ENCODE measurements around the gene TECR. TPM values are rescaled to one million over a fixed set of nuclear protein-coding genes. Genes with fewer than 3 reads are reported as not detected.

The TECR gene
- polyA plus RNA-seq, 3 donors, result 59.8 to 79.6 (median 76.7) TPM

DNA sequence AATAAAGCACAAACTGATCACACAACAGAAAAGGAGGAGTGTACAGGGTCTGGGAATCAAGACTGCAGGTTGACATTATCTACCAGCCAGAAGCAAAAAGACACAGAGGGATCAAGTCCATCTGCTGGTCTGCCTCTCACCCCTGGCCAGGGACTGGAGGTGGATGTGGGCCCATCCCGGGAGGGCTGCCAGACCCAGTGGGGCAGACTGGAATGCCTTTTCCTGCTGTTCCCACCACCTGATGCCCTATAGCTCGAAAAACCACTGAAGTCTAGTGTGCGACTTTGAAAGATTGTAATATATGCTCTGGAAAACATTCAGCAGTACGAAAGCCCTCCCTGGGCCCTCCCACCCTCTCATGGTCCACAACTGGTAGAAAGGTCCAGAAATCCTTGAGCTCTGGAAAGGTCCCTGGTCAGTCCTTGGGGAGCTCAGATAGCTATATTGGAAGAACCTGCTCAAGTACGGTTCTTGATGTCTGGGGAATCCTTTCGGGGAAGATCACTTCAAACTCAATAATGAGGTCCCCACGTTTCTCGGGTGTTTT lies 13.8 kb upstream of the TECR start:
- H3K27ac ChIP-seq (ENCODE audit: low read depth in 1 of 2, low read length in 2 of 2), result no peak overlapping the region
- H3K36me3 ChIP-seq (replicated peaks in 1 of 2; ENCODE audit: control insufficient read depth in 1 of 2, insufficient read depth in 2 of 2, low read length in 2 of 2), result peaks cover 28 to 32% of the 10 kb centered on the region in 2 donors
- no peak overlapping the region for H2AFZ ChIP-seq (ENCODE audit: insufficient read depth, low read depth, low read length, poor library complexity, severe bottlenecking)
- WGBS (ENCODE audit: insufficient coverage), result 90% methylated on average over 3 of the region's 8 CpGs
- TF ChIP-seq, protein P1, sequence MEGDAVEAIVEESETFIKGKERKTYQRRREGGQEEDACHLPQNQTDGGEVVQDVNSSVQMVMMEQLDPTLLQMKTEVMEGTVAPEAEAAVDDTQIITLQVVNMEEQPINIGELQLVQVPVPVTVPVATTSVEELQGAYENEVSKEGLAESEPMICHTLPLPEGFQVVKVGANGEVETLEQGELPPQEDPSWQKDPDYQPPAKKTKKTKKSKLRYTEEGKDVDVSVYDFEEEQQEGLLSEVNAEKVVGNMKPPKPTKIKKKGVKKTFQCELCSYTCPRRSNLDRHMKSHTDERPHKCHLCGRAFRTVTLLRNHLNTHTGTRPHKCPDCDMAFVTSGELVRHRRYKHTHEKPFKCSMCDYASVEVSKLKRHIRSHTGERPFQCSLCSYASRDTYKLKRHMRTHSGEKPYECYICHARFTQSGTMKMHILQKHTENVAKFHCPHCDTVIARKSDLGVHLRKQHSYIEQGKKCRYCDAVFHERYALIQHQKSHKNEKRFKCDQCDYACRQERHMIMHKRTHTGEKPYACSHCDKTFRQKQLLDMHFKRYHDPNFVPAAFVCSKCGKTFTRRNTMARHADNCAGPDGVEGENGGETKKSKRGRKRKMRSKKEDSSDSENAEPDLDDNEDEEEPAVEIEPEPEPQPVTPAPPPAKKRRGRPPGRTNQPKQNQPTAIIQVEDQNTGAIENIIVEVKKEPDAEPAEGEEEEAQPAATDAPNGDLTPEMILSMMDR (IDR thresholded peaks at IDR 0.05), result no peak
- H3K9me3 ChIP-seq (replicated peaks in 1 of 2; ENCODE audit: control insufficient read depth in 1 of 2, insufficient read depth in 1 of 2, low read length in 2 of 2), result no peaks in the 10 kb centered on the region
- no peak overlapping the region for H3K9ac ChIP-seq (ENCODE audit: insufficient read depth, low read length, poor library complexity, severe bottlenecking)
- peak overlapping the region in 1 of 2 donors; percentile 89 for H3K4me3 Mint-ChIP-seq
- peaks cover 47% of the 10 kb centered on the region for H4K20me1 ChIP-seq (ENCODE audit: insufficient read depth, low read length)
- H3K36me3 Mint-ChIP-seq, result peaks cover 34 to 35% of the 10 kb centered on the region in 2 donors
- H3K4me1 Mint-ChIP-seq, result peaks cover 50% of the 10 kb centered on the region
- peak overlapping the region in 3 of 7 donors; percentile 50 to 54 (median 54) for H3K27ac Mint-ChIP-seq
- intact Hi-C loops (cut with micrococcal nuclease), result no loop called here
- peaks cover 37% of the 10 kb centered on the region for H3K79me2 ChIP-seq (ENCODE audit: insufficient read depth, low read length)
- peaks cover 0 to 2% (median 1%) of the 10 kb centered on the region in 3 donors for H3K27me3 Mint-ChIP-seq (ENCODE audit: low read depth in 3 of 3)
- peaks cover 42 to 50% of the 10 kb centered on the region in 2 donors for H3K4me1 ChIP-seq (ENCODE audit: control insufficient read depth in 1 of 2, insufficient read depth in 2 of 2, low read length in 2 of 2)
- peak overlapping the region in 1 of 3 experiments; percentile 88 for H3K4me3 ChIP-seq (replicated peaks in 1 of 3; ENCODE audit: low read depth in 2 of 3, low read length in 3 of 3)
- no peak for DNase-seq
- H3K9me3 Mint-ChIP-seq, result no peaks in the 10 kb centered on the region
- no peaks in the 10 kb centered on the region for H3K27me3 ChIP-seq (ENCODE audit: control insufficient read depth in 2 of 2, insufficient read depth in 2 of 2, low read length in 2 of 2)
- H3K4me2 ChIP-seq (replicated peaks; ENCODE audit: extremely low read depth, low read length, poor library complexity, severe bottlenecking), result peak overlapping the region; percentile 100

DNA sequence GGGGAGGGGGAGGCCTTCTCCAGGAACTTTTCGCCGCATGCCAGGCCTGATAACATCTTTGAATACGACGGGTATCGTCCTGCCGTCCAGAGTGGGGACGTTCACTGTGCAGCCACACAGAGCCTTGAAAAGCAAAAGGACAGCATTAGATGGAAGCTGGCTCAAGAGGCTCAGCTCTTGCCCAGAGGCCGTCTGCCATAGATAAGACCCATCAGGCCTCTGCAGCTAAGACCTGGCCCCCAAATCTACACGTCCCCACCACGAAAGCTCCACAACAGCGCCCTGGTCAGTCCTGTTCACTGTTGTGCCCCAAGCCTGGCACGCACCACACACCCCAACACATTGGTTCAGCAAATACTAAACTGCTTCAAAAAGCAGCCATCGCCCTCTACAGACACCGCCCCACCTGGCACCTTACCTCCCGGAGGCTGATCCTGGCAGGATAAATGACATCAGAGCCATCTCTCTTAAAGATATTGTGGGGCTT lies 13.3 kb upstream of the TECR start:
- H3K36me3 Mint-ChIP-seq, result peaks cover 34 to 35% of the 10 kb centered on the region in 2 donors
- H3K27ac Mint-ChIP-seq, result peak overlapping the region in 5 of 7 donors; percentile 1 to 90 (median 54)
- intact Hi-C loops (cut with micrococcal nuclease), result no loop called here
- H3K4me3 Mint-ChIP-seq, result peak overlapping the region; percentile 89 to 93
- Histone ChIP-seq H3K27ac (ENCODE audit: low read depth in 1 of 2, low read length in 2 of 2) (no peak overlapping the region), H3K27me3 (ENCODE audit: control insufficient read depth in 2 of 2, insufficient read depth in 2 of 2, low read length in 2 of 2) (no peaks in the 10 kb centered on the region), H3K9ac (ENCODE audit: insufficient read depth, low read length, poor library complexity, severe bottlenecking) (no peak overlapping the region), H4K20me1 (ENCODE audit: insufficient read depth, low read length) (peaks cover 47% of the 10 kb centered on the region), H3K4me2 (replicated peaks; ENCODE audit: extremely low read depth, low read length, poor library complexity, severe bottlenecking) (peak overlapping the region; percentile 100), H2AFZ (ENCODE audit: insufficient read depth, low read depth, low read length, poor library complexity, severe bottlenecking) (no peak overlapping the region), H3K36me3 (replicated peaks in 1 of 2; ENCODE audit: control insufficient read depth in 1 of 2, insufficient read depth in 2 of 2, low read length in 2 of 2) (peaks cover 28 to 32% of the 10 kb centered on the region in 2 donors), H3K4me1 (ENCODE audit: control insufficient read depth in 1 of 2, insufficient read depth in 2 of 2, low read length in 2 of 2) (peaks cover 38 to 45% of the 10 kb centered on the region in 2 donors), H3K4me3 (replicated peaks in 1 of 3; ENCODE audit: low read depth in 2 of 3, low read length in 3 of 3) (peak overlapping the region in 1 of 3 experiments; percentile 88), H3K79me2 (ENCODE audit: insufficient read depth, low read length) (peaks cover 37% of the 10 kb centered on the region), H3K9me3 (replicated peaks in 1 of 2; ENCODE audit: control insufficient read depth in 1 of 2, insufficient read depth in 1 of 2, low read length in 2 of 2) (no peaks in the 10 kb centered on the region)
- no peaks in the 10 kb centered on the region for H3K9me3 Mint-ChIP-seq
- DNase-seq, result no peak
- 80% methylated on average over 12 of the region's 15 CpGs for WGBS (ENCODE audit: insufficient coverage)
- peaks cover 45% of the 10 kb centered on the region for H3K4me1 Mint-ChIP-seq
- peaks cover 0 to 1% (median under 1%) of the 10 kb centered on the region in 3 donors for H3K27me3 Mint-ChIP-seq (ENCODE audit: low read depth in 3 of 3)
- TF ChIP-seq, protein P1 (IDR thresholded peaks at IDR 0.05), result no peak

Data from CD14-positive monocyte (primary cell).